Measurements from ENCODE around the gene CHTOP.

Gene CHTOP

GRCh38 chr1:153693466-153693865 lies 59.6 kb downstream of the CHTOP start:
- DNase-seq, result no peak

All from CD4-positive, alpha-beta T cell treated with Interleukin-17A for 4 hours (primary cell).